Measurements from ENCODE around the gene SEBOX.
A peak's percentile ranks its signal among the peaks of the same experiment; 100 is the strongest.
"Not testable (repeated sequence)": the region's sequence is repeated elsewhere in the genome, so short reads cannot be mapped to it uniquely, and the experiment has no call there.

Gene SEBOX

GRCh38 chr17:28367641-28368305 lies 2.8 kb upstream of the SEBOX start:
- no peak for DNase-seq

- DNase-seq, result no peak
These were observed 1.6 kb upstream of the SEBOX start for GRCh38 chr17:28366605-28367004.

GRCh38 chr17:28365487-28365886 lies 488 bp upstream of the SEBOX start:
- DNase-seq, result no peak

GRCh38 chr17:28363776-28364650 lies 986 bp downstream of the SEBOX start:
- no peak for DNase-seq

GRCh38 chr17:28363186-28363585 lies 1.8 kb downstream of the SEBOX start:
- DNase-seq, result no peak

GRCh38 chr17:28357901-28358197 lies 7.2 kb downstream of the SEBOX start:
- no peak for DNase-seq

GRCh38 chr17:28357061-28357900 lies 7.7 kb downstream of the SEBOX start, which contains the start of gene POLDIP2:
TSS of gene POLDIP2 (minus strand) at chr17:28357527. CDS start at chr17:28357448, 79 bp downstream.
- peak; percentile 91 to 95 (median 92) for DNase-seq

GRCh38 chr17:28350271-28350670 lies 14.7 kb downstream of the SEBOX start:
- DNase-seq, result no peak

GRCh38 chr17:28348979-28349378 lies 16.0 kb downstream of the SEBOX start:
- no peak for DNase-seq

GRCh38 chr17:28347261-28347891 lies 17.6 kb downstream of the SEBOX start:
- DNase-seq, result no peak

GRCh38 chr17:28346746-28347246 lies 18.2 kb downstream of the SEBOX start:
- DNase-seq, result no peak

- DNase-seq, result no peak
These were observed 18.8 kb downstream of the SEBOX start for GRCh38 chr17:28346199-28346580.

- no peak for DNase-seq
These were observed 19.4 kb downstream of the SEBOX start for GRCh38 chr17:28345419-28346198.

- DNase-seq, result no peak
These were observed 20.5 kb downstream of the SEBOX start for GRCh38 chr17:28344435-28344901.

- DNase-seq, result no peak
These were observed 21.0 kb downstream of the SEBOX start for GRCh38 chr17:28344011-28344410.

GRCh38 chr17:28343491-28343932 lies 21.5 kb downstream of the SEBOX start:
- DNase-seq, result no peak

- DNase-seq, result no peak
These were observed 22.7 kb downstream of the SEBOX start for GRCh38 chr17:28342313-28342712.

GRCh38 chr17:28341516-28341915 lies 23.5 kb downstream of the SEBOX start:
- DNase-seq, result no peak

- DNase-seq, result no peak
These were observed 24.6 kb downstream of the SEBOX start for GRCh38 chr17:28340374-28340773.

GRCh38 chr17:28339431-28339830 lies 25.6 kb downstream of the SEBOX start:
- no peak for DNase-seq

- not testable (repeated sequence) for DNase-seq
These were observed 26.2 kb downstream of the SEBOX start for GRCh38 chr17:28338769-28339212.

All from stimulated activated naive CD4-positive, alpha-beta T cell (primary cell).